Superior temporal gyrus (tissue), 1 donor: ENCODE data around the gene SLC13A2.

Source experiments
- DNase-seq: peaks from one replicate; pipeline ENCODE4 v3.0.0-alpha.2; 2016; ENCODE audit errors: extremely low spot score

Gene SLC13A2

DNA sequence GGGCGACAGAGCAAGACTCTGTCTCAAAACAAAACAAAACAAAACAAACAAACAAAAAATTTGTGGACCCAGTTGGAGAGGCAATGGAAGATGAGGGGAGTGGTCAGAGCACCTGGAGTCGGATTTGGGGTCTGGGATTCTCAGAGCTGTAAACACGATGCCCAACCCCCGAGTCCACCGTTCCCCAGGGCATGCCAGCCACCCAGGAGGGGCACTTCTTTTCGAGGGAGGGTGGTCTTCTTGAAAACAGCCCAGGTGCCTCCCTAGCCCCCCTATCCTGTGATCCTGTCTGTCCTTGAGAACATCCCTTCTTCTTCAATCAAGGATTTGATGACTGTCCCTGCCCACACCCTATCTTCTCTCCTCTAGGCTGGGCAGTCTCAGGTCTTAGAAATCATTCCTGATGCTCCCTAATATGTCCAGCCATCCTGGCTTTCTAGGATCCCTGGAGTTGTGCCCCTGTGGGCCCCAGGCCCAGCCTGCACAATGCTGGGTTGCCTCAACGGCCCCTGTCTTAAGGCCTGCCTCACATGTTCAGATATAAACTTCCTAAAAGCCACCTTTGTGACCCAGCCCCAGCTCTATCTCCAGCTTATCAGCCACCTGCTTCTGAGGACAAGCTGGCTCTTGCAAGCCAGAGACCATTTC, 3.1 kb upstream of the SLC13A2 start:
- DNase-seq = no peak

DNA sequence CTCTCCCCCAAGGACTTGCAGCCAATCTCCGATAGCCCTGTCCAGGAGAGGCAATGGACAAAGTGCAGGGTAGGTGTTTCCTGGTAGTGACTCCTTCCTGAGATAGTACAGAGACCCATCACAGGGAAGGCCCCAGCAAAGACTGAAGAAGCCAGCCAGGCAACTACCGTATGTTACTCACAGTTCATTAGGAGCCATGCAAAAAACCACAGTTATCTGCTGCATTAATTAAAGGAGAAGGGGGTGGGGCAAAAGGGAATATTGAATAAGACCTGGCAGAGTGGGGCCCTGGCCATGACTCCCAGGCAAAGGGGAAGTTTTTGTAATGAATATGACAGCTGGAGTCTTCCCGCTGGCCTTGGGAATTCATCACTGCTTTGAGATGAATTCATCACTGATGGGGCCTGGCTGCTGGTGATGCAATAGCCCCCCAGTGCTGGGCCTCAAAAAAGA, 2.5 kb upstream of the SLC13A2 start:
- no peak for DNase-seq

DNA sequence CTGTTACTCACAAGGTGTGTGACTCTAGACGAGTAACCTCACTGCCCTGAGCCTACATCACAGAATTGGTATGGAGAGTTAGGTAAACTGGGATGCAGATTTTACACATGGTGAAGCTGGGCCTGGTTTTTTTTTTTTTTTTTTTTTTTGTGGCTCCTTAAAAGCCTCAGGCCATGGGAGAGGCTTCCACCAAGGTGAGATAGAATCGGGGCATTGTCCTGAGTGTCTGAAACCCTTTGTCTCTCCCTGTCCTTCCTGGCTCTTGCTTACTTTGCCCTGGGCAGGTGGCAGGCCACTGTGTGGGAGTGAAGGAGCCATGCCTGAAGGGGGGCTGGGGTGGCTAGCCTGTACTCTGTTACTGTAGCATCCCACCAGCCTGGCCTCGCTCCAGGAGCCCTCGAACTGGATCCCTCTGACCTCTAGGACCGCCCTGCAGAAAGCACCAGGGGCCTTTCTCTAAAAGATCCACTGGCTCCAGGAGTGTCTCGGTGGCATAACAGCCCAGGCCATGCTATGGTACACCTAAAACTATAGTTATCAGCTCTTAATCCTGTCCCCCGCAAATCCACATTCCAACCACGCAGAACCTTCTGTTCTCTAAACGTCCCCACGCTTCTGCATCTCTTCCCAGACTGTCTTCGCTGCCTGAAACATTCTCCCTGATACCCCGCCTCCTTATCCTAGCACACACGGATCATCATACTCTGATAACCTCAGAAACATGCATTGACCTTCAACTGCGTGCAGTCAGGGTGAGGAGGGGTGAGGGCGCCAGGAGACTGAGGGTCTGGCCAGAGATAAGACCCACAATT, 1.7 kb upstream of the SLC13A2 start:
- no peak for DNase-seq

DNA sequence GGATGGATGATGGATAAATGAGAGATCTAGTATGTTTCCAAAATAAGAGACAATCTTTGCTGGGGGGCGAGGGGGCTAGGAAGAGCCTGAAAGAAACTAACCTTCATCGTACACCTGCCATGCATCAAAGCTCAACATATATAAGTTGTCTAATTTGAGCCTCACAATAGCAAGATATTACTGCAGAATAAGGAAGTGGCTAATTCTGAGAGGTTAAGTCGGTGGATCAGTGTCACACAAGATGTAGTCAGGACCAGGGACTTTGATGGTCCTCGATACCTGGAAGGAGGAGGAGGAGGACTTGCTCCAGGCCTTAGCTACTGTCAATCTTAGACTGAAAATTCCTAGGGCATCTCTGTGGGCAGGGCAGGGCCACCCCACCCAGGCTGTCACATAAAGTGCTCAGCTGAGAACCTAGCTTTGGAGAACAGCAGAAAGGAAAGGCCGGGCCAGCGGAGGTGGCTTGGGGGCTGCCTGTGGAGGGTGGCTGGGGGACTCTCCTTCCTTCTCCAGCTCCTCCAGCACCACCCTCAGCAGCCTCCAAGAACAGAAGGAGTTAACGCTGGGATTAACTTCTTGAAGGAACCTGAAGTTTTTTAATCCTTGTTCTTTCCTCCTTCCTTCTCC, 460 bp upstream of the SLC13A2 start:
- DNase-seq = no peak

DNA sequence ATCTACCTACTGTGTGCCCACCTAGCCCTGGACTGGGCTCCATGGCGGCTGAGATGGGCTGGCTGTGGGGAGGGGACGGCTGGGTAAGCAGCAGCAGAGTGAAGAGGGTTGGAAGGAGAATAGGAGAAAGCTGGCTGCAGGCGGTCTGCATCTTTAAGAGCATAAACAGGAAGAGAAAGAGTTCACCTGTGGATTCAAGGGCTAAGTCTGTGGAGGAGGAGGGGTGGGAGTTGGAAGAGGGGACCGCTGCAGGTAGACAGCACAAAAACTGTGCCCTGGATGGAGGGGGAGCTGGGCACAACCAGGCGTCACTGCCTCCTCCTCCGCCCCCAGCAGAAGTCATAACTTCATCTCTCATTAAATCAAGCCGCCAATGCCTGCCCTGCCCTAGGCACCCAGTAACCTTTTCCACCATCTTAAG, 677 bp downstream of the SLC13A2 start:
- DNase-seq = no peak

DNA sequence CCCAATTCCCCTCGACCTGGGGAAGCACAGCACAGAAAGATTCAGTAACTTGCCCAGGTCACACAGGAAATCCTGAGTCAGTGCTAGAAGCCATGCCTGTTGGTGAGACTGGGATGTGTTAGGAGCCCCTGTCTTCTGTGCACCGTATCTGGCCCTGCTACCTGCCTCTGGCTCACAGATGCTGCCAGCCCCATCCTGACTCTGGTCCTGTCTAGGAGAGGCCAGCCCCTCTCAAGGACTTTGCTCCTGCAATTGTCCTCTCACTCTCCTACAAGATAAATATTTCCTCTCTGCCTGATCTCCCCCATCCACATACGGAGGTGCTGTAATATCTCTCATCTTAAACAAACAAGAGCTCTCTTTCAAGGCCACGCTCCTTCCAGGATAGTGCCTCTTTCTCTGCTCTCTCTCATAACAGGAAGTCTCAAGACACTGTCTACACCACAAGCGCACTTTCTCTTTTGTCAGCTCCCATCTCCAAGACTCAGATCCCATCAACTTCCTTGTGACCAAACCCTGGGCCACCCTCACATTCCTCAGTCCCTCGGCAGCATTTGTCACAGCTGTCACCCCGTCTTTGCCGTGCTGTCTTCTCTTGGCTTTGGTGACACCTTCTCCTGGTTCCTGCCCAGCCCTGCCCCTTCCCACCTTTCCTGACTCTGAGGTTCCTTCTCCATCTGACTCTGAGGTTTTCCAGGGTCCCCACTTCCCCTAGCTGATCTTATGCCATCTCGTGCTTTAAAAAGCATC, 1.9 kb downstream of the SLC13A2 start:
- DNase-seq = no peak

DNA sequence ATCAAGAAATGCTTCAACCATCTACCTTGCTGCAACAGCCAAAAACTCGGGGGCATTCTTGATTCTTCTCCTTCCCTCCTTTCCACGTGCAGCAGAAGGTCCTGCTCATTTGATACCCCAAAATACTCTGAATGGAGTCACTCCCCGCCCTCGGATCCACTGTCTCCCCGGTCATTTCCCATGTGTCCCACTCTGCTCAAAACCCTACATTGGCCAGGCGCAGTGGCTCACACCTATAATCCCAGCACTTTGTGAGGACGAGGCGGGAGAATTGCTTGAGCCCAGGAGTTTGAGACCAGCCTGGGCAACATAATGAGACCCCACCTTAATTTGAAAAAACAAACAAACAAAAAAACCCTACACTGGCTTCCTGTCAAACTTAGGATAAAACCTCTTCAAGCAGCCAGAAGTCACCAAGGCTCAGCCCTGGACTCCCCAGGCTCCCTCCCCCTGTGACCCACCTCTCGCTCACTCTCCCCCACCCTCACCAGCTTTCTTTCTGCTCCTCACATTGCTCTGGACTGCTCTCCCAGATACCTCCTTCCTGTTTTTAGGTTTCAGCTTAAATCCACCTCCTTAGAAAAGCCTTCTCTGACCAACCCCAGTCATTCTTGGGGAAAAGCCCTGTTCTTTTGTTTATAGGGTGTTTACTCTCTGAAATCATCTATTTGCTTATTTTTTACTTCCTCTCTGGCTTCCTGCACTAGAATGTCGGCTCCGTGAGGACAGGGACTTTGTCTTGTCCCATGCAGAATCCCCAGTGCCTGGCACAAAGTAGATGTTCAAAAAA, 2.8 kb downstream of the SLC13A2 start:
- DNase-seq = no peak

DNA sequence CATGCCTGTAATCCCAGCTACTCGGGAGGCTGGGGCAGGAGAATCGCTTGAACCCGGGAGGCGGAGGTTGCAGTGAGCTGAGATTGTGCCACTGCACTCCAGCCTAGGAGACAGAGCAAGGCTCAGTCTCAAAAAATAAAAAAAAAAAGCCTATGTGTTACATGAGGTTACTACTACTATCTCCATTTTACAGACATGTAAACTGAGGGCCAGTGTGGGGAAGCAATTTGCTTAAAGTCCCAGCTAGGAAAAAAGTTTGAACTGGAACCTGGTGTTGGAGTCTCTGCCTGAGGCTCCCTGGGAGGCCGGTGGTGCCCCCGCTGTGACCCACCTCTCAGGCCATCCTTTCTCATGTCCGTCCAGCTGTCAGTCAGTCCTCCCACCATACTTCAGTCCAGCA, 4.5 kb downstream of the SLC13A2 start:
- no peak for DNase-seq

DNA sequence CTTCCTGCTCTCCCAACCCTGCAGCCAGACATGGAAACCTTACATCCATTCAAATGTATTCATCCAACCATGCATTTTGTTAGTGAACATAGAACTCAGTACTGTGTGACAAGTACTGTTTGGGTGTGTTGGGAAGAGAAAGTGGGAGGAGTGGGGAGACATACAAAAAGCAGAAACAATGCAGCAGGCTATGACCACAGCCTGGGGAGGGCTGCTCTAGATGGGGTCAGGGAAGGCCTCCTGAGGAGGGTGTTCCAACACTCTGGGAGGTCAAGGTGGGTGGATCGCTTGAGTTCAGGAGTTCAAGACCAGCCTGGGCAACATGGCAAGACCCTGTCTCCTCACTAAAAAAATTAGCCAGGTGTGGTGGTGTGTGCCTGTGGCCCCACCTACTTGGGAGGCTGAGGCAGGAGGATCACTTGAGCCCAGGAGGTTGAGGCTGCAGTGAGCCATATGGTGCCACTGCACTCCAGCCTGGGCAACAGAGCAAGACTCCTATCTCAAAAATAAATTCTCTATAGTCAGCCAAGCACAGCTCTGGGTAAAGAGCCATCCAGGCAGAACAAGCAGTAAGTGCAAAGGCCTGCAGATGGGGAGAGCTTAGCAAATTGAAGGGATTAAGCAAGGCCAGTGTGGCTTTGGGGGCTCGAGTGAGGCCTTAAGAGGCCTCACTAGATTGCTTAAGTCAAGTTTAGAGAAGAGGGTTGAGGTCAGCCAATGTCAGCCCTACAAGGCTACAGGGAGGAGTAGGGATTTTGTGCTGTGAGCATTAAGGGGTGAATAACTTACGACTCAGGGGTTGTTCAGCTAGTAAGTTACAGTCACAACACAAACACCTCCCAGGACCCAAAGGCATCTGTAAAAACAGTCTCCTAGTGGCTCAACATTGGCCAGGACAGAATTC, 5.5 kb downstream of the SLC13A2 start:
- DNase-seq = no peak

DNA sequence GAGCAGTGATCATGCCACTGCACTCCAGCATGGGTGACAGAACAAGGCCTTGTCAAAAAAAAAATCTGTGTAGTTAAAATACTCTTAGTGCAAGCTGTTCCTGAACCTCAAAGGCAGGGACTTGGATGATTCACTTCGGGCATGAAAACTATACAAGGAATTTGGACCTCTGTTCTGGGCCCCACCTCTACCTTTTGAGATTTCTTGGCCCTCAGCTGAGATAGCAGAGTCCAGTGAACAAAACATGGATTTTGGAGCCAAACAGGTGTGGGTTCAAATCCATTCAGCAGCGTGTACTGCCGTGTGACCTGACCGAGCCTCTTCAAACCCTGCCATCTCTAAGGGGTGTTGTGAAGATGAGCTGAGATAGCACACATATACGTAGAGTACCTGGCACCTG, 6.8 kb downstream of the SLC13A2 start:
- no peak for DNase-seq

DNA sequence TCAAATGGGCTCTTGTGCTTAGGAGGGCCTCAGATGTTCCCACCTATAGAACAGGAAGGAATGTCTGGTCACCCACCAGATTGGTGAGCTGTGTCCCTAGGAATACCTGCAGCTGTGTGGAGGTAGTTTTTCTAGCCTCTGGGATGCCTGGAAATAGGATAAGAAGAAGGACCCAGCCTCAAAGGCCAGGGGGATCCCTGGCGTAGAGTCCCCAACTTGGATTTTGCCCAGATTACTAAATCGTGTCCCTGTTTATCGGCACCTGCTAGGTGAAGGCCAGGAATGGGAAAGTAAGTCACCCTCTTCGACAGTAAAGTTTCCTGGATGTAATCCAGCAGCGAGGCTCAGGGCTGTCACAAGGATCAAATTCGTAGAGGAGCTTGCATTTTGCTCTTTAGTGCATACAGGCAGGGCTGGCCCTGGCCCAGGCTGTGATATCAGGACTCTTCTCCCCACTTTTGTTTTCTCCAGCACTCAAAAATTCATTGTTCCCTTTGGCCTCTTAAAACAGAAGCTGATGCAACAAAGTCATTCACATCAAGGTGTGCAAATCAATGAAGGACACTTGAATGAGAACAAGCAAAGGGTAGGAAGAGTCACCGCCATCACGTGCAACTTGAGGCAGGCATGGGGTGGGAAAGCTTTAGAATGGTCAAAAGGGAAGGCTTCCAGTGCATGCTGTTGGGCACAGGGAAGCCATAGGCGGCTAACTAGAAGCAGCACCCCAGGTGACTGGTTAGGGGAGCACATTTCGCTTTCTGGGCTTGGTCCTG, 7.5 kb downstream of the SLC13A2 start:
- DNase-seq = no peak

DNA sequence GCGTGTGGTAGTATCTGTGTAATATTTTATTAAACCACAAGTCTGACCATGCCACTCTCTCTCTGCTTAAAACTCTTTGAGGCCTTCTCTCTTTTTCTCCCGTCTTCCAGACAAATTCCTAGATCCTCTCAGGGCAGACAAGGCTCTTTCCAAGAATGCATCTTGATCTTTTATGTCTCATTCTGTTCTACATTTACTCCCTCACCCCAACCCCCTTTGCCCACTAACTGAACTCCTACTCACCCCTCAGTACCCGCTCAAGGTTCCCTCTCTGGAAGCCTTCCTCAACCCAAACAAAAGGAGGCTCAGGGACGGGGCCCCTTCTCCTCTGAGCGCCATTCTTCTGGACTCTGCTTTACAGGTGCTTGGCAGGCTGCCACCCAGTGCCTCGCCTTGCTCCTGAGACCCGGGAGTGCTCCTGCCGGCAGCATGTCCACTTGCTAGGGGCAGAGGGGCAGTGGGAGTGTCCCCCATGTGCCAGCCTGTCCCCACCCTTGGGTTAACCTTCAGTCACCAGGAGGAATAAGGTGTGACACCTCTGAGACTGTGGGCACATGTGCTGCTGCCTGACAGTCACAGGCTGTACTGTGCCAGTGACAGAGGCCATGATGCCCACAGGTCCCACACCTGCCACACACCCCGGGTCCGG, 9.2 kb downstream of the SLC13A2 start:
- no peak for DNase-seq

DNA sequence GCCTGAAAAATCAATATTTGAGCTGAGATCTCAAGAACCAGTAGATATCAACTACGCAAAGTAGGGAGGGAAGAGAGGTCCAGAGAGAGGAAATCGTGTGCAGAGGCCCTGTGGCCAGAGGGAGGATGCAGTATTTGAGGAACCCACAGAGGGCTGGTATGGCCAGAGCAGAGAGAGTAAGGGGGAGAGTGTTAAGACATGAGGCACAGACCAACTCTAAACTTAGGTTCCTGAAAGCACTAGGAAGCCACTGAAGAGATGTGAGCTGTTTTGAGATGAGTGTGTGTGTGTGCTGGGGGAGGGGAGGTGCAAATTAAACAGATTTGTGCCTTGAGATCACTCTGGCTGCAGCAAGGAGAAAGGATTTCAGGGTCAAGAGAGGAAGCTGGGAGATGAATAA, 10.9 kb downstream of the SLC13A2 start:
- no peak for DNase-seq

DNA sequence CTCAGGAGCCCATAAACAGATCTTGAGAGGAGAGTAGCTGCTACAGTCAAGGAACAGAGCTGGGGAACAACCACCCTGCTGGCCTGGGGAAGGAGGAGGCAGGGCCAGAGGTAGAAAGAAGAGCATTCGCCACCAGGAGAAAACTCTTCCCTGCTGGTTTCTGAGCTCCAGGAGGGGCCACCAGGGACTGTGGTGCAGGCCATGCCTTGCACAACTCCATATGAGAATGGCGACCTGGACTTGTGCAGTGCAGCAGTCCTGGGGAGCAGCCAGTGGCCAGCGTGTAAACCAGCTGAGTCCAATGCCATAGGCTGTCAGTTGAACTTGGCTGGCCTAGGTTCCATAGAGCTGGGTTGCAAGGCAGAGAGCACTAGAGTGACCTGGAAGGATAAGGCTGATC, 11.6 kb downstream of the SLC13A2 start:
- DNase-seq = no peak

DNA sequence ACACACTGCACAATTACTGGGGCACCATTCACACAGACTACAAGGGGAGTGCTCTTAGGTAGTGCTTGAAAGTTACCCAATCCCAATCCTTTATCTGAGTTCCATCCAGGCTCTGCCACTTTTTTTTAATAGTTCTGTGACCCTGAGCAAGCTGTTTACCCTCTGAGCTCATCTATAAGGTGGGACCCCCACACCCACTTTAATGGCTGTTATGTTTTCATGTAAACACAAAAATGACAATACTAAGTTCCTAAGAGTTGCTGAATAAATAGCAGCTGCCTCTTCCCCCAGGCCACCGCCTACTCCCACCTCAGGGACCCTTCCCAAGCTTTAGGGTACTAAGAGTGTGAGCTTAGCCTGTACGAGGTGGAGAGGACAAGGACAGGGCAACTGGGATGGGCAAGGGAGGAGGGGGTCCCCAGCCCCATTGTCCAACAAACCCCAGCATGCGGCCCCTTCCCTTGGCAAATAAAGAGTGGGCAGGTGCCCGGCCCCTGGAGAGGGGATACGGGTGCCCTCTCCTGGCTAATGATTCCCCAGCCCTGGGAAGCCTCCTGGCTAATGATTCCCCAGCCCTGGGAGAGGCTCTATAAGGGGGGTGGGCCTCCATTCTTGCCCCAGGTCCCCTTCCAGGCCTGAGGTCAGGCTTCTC, 14.6 kb downstream of the SLC13A2 start:
- DNase-seq = no peak

DNA sequence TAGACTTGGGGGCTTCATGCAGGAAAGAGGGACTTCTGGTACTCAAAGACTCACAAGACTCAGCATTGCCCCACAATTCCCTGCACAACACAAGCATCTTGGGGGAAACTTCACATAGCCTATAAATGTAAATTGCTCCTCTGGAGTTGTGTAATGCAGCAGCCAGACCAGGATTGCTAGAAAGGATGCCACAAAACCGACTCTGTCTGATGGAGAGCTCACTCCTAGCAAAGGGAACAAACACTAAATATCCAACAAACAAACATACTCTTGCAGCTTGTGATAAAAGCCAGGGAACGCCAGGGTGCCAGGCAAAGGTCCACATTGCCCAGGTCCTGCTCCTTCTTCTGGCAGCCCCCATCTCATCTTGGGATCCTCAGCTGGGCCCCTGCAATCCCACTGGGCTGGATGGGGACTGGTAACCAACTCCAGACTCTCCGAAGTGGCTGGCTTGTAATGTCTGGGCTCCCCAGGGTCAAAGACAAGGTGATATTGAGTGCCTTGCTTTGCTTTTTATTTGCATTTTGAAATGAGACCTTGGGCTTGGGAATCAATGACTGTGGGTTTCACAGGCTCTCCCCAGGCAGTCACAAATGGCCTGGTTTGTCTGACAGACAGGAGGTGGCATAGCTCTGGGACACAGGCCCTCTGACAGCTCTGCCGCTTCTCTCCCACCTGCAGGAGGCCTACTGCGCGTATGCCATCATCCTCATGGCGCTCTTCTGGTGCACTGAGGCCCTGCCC, 15.3 kb downstream of the SLC13A2 start:
- no peak for DNase-seq

DNA sequence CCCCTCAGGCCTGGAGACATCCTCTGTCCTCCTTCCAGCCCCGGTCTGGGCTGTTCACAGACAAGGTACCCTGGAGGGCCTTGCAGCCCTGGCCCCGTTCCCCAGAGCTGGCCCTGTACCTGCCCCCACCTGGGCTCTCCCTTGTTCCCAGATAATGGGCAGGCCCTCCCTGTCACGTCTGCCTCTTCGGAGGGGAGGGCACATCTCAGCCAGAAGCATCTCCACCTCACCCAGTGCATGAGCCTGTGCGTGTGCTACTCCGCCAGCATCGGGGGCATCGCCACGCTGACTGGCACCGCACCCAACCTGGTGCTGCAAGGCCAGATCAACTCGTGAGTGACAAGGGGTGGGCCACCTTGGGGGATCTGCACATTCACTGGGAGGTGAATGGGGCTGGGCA, 17.8 kb downstream of the SLC13A2 start:
- no peak for DNase-seq

DNA sequence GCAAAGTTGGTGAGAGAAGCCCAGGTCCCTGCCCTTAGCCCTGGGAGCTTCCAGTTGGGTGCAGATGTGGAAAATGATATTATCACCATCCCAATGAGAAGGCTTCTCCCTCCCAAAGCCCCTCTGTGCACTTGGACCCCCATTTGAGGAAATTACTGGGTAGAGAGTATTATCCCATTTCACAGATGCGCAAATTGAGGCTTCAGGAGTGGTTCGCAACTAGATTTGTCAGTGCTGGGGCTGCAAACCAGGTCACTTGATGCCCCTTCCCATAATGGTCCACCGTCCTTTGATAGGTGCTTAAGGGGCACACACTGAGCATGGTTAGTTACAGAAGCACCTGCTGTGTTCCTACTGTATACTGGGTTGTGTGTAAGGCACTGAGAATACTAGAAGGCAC, 18.4 kb downstream of the SLC13A2 start:
- no peak for DNase-seq
